Stimulated activated CD8-positive, alpha-beta memory T cell treated with anti-CD3 and anti-CD28 coated beads, Interleukin-7, amount 100 ng/mL, for 24 hours (primary cell): ENCODE results near the gene FNDC10.

Experiments used
- DNase-seq: peaks from one replicate; pipeline ENCODE4 v3.0.0-alpha.2; 2020; ENCODE audit warnings: low read depth

FNDC10 gene

GRCh38 chr1:1627829-1628753 is 28.2 kb upstream of the FNDC10 start:
- no peak for DNase-seq

- no peak for DNase-seq
These were observed 27.4 kb upstream of the FNDC10 start for GRCh38 chr1:1627261-1627828.

- DNase-seq, result no peak
These were observed 26.5 kb upstream of the FNDC10 start for GRCh38 chr1:1626207-1627141.

GRCh38 chr1:1625824-1626206 is 25.9 kb upstream of the FNDC10 start:
- no peak for DNase-seq

GRCh38 chr1:1625404-1625775 is 25.5 kb upstream of the FNDC10 start:
- no peak for DNase-seq

- no peak for DNase-seq
These were observed 24.8 kb upstream of the FNDC10 start for GRCh38 chr1:1624443-1625403.

- DNase-seq, result no peak
These were observed 23.9 kb upstream of the FNDC10 start for GRCh38 chr1:1623631-1624442.

GRCh38 chr1:1623181-1623630 is 23.3 kb upstream of the FNDC10 start:
- no peak for DNase-seq

- no peak for DNase-seq
These were observed 22.8 kb upstream of the FNDC10 start for GRCh38 chr1:1622788-1623094.

GRCh38 chr1:1622010-1622787 is 22.3 kb upstream of the FNDC10 start:
- DNase-seq, result no peak

- DNase-seq, result no peak
These were observed 21.5 kb upstream of the FNDC10 start for GRCh38 chr1:1621173-1622009.

GRCh38 chr1:1620433-1621139 is 20.7 kb upstream of the FNDC10 start:
- no peak for DNase-seq

GRCh38 chr1:1619917-1620361 is 20.0 kb upstream of the FNDC10 start:
- no peak for DNase-seq

GRCh38 chr1:1618396-1619068 is 18.6 kb upstream of the FNDC10 start:
- no peak for DNase-seq

- DNase-seq, result no peak
These were observed 18.0 kb upstream of the FNDC10 start for GRCh38 chr1:1617925-1618324.

- no peak for DNase-seq
These were observed 17.6 kb upstream of the FNDC10 start for GRCh38 chr1:1617516-1617915.

GRCh38 chr1:1616838-1617237 is 16.9 kb upstream of the FNDC10 start:
- DNase-seq, result no peak
